GM19023 (cell line): Measurements from ENCODE around the gene CALCOCO1.
"Not testable (repeated sequence)": the region's sequence is repeated elsewhere in the genome, so short reads cannot be mapped to it uniquely, and the experiment has no call there.

Source experiments
- ATAC-seq: cut with Tn5 transposase; IDR thresholded peaks from one replicate; pipeline ENCODE4 v1.9.1; 2021; ENCODE audit warnings: mild to moderate bottlenecking, moderate library complexity; ENCODE audit not compliant: unreplicated experiment

Gene CALCOCO1

GRCh38 chr12:53700567-53700966 lies 26.7 kb downstream of the CALCOCO1 start:
- no peak for ATAC-seq

GRCh38 chr12:53699678-53700025 lies 27.6 kb downstream of the CALCOCO1 start:
- no peak for ATAC-seq

GRCh38 chr12:53698948-53699677 lies 28.1 kb downstream of the CALCOCO1 start:
- ATAC-seq, result no peak

GRCh38 chr12:53696655-53697331 lies 30.5 kb downstream of the CALCOCO1 start:
- no peak for ATAC-seq

GRCh38 chr12:53696285-53696654 lies 31.0 kb downstream of the CALCOCO1 start:
- ATAC-seq, result no peak

GRCh38 chr12:53695152-53696145 lies 31.8 kb downstream of the CALCOCO1 start:
- ATAC-seq, result no peak

GRCh38 chr12:53694756-53695151 lies 32.5 kb downstream of the CALCOCO1 start:
- no peak for ATAC-seq

- ATAC-seq, result no peak
These were observed 39.1 kb downstream of the CALCOCO1 start for GRCh38 chr12:53688134-53688533.

GRCh38 chr12:53686436-53686835 lies 40.8 kb downstream of the CALCOCO1 start:
- no peak for ATAC-seq

- no peak for ATAC-seq
These were observed 42.5 kb downstream of the CALCOCO1 start for GRCh38 chr12:53684654-53685220.

- no peak for ATAC-seq
These were observed 43.3 kb downstream of the CALCOCO1 start for GRCh38 chr12:53683983-53684382.

GRCh38 chr12:53683494-53683893 lies 43.8 kb downstream of the CALCOCO1 start:
- ATAC-seq, result no peak

- ATAC-seq, result not testable (repeated sequence)
These were observed 47.2 kb downstream of the CALCOCO1 start for GRCh38 chr12:53680061-53680460.

- ATAC-seq, result no peak
These were observed 49.5 kb downstream of the CALCOCO1 start for GRCh38 chr12:53677800-53678148.

GRCh38 chr12:53677016-53677799 lies 50.0 kb downstream of the CALCOCO1 start:
- no peak for ATAC-seq

- ATAC-seq, result no peak
These were observed 50.6 kb downstream of the CALCOCO1 start for GRCh38 chr12:53676656-53677015.

GRCh38 chr12:53675701-53676607 lies 51.3 kb downstream of the CALCOCO1 start, which contains the start of gene ATP5MC2:
Gene ATP5MC2 (minus strand): TSS chr12:53676083. CDS start chr12:53672614, 3,469 bp downstream.
- ATAC-seq, result peak; percentile 93

- no peak for ATAC-seq
These were observed 52.1 kb downstream of the CALCOCO1 start for GRCh38 chr12:53674977-53675700.

GRCh38 chr12:53670971-53671370 lies 56.3 kb downstream of the CALCOCO1 start:
- ATAC-seq, result no peak
